ENCODE results near the gene SKP1. TPM values are rescaled to one million over a fixed set of nuclear protein-coding genes. Genes with fewer than 3 reads are reported as not detected.
A peak's percentile ranks its signal among the peaks of the same experiment; 100 is the strongest.
"Not testable (repeated sequence)": the region's sequence is repeated elsewhere in the genome, so short reads cannot be mapped to it uniquely, and the experiment has no call there.

The SKP1 gene
- total RNA-seq, 2 donors from 2014 or later, result 343 to 391 TPM

- peak overlapping the region in 1 of 2 donors; percentile 85 for H3K4me3 ChIP-seq
- H3K27me3 ChIP-seq (replicated peaks; ENCODE audit: insufficient read depth), result no peaks in the 10 kb centered on the region
- intact Hi-C loops (cut with DNase I), result loop anchor here (10.0 kb wide), 1 partner anchor 301 kb away; the partner anchor contains the start of gene JADE2
- no peaks in the 10 kb centered on the region for H3K9me3 ChIP-seq
- WGBS, result 33% methylated on average over 9 of the region's 9 CpGs
- no peak for TF ChIP-seq POLR2AphosphoS5 (IDR thresholded peaks at IDR 0.05)
- no peak for TF ChIP-seq CTCF (IDR thresholded peaks at IDR 0.05)
- no peak for TF ChIP-seq POLR2A (IDR thresholded peaks at IDR 0.05)
- peak overlapping the region; percentile 22 to 100 for H3K27ac ChIP-seq
- no peak for DNase-seq (ENCODE audit: low spot score)
- H3K4me1 ChIP-seq (replicated peaks), result peaks cover 6% of the 10 kb centered on the region
- H3K36me3 ChIP-seq, result no peaks in the 10 kb centered on the region
Measured at GRCh38 chr5:134223406-134224248, 46.9 kb upstream of the SKP1 start.

- H3K36me3 ChIP-seq; H3K27ac ChIP-seq; DNase-seq (ENCODE audit: low spot score); H3K4me3 ChIP-seq; H3K27me3 ChIP-seq (replicated peaks; ENCODE audit: insufficient read depth); H3K4me1 ChIP-seq (replicated peaks); H3K9me3 ChIP-seq: not testable (repeated sequence)
- intact Hi-C loops (cut with DNase I), result loop anchor here (10.0 kb wide), 1 partner anchor 303 kb away; the partner anchor contains the start of gene JADE2
- WGBS, result 83% methylated on average over 5 of the region's 5 CpGs
Measured at GRCh38 chr5:134221690-134222089, 44.9 kb upstream of the SKP1 start.

- no peaks in the 10 kb centered on the region for H3K4me1 ChIP-seq (replicated peaks)
- no peak overlapping the region for H3K27ac ChIP-seq
- intact Hi-C loops (cut with DNase I), result no loop called here
- no peaks in the 10 kb centered on the region for H3K36me3 ChIP-seq
- 83% methylated on average over 2 of the region's 2 CpGs for WGBS
- no peaks in the 10 kb centered on the region for H3K9me3 ChIP-seq
- no peaks in the 10 kb centered on the region for H3K27me3 ChIP-seq (replicated peaks; ENCODE audit: insufficient read depth)
- no peak overlapping the region for H3K4me3 ChIP-seq
- no peak for DNase-seq (ENCODE audit: low spot score)
- TF ChIP-seq CTCF (IDR thresholded peaks at IDR 0.05), result no peak
- no peak for TF ChIP-seq POLR2A (IDR thresholded peaks at IDR 0.05)
- no peak for TF ChIP-seq POLR2AphosphoS5 (IDR thresholded peaks at IDR 0.05)
Measured at GRCh38 chr5:134215757-134216156, 39.0 kb upstream of the SKP1 start.

- H3K36me3 ChIP-seq; H3K4me3 ChIP-seq; intact Hi-C loops (cut with DNase I); DNase-seq (ENCODE audit: low spot score); H3K27ac ChIP-seq; H3K9me3 ChIP-seq; H3K27me3 ChIP-seq (replicated peaks; ENCODE audit: insufficient read depth); H3K4me1 ChIP-seq (replicated peaks): not testable (repeated sequence)
- WGBS, result 89% methylated on average over 14 of the region's 14 CpGs
Measured at GRCh38 chr5:134211263-134212031, 34.7 kb upstream of the SKP1 start.

- H3K36me3 ChIP-seq, result no peaks in the 10 kb centered on the region
- intact Hi-C loops (cut with DNase I), result no loop called here
- no peaks in the 10 kb centered on the region for H3K27me3 ChIP-seq (replicated peaks; ENCODE audit: insufficient read depth)
- DNase-seq (ENCODE audit: low spot score), result no peak
- no peak overlapping the region for H3K27ac ChIP-seq
- no peak overlapping the region for H3K4me3 ChIP-seq
- H3K4me1 ChIP-seq (replicated peaks), result peaks cover 4% of the 10 kb centered on the region
- 80% methylated on average over 14 of the region's 14 CpGs for whole genome bisulfite sequencing
- no peak for TF ChIP-seq POLR2AphosphoS5 (IDR thresholded peaks at IDR 0.05)
- TF ChIP-seq POLR2A (IDR thresholded peaks at IDR 0.05), result no peak
- TF ChIP-seq CTCF (IDR thresholded peaks at IDR 0.05), result no peak
- no peaks in the 10 kb centered on the region for H3K9me3 ChIP-seq
Measured at GRCh38 chr5:134209477-134210245, 32.9 kb upstream of the SKP1 start.
